CD4-positive, alpha-beta T cell treated with Interleukin-2 at 100 ng/mL for 4 hours (primary cell): ENCODE measurements around the gene STH.
"Not testable (repeated sequence)": the region's sequence is repeated elsewhere in the genome, so short reads cannot be mapped to it uniquely, and the experiment has no call there.

Experiments
- DNase-seq: peaks from one replicate; pipeline ENCODE4 v3.0.0-alpha.2; 2020; ENCODE audit warnings: low spot score

The STH gene

GRCh38 chr17:45998987-45999899, at the start of gene STH:
Gene STH, plus strand, starts transcription at chr17:45999250. Its CDS starts 30 bp downstream, at chr17:45999280.
- no peak for DNase-seq

- no peak for DNase-seq
Observed at GRCh38 chr17:45949755-45950320, 49.2 kb upstream of the STH start.

- no peak for DNase-seq
Observed at GRCh38 chr17:45950888-45951287, 48.2 kb upstream of the STH start.

- DNase-seq = no peak
Observed at GRCh38 chr17:45951403-45951802, 47.6 kb upstream of the STH start.

- no peak for DNase-seq
Observed at GRCh38 chr17:45951941-45952340, 47.1 kb upstream of the STH start.

GRCh38 chr17:45952814-45953320, 46.2 kb upstream of the STH start:
- no peak for DNase-seq

GRCh38 chr17:45953561-45953960, 45.5 kb upstream of the STH start:
- no peak for DNase-seq

GRCh38 chr17:45954914-45955313, 44.1 kb upstream of the STH start:
- DNase-seq = no peak

- no peak for DNase-seq
Observed at GRCh38 chr17:45955326-45955725, 43.7 kb upstream of the STH start.

GRCh38 chr17:45956090-45956489, 43.0 kb upstream of the STH start:
- DNase-seq = no peak

- DNase-seq = not testable (repeated sequence)
Observed at GRCh38 chr17:45956746-45957145, 42.3 kb upstream of the STH start.

- no peak for DNase-seq
Observed at GRCh38 chr17:45958307-45958706, 40.7 kb upstream of the STH start.

GRCh38 chr17:45958994-45959665, 39.9 kb upstream of the STH start:
- DNase-seq = no peak

- no peak for DNase-seq
Observed at GRCh38 chr17:45960311-45960710, 38.7 kb upstream of the STH start.

- no peak for DNase-seq
Observed at GRCh38 chr17:45961206-45961605, 37.8 kb upstream of the STH start.

- DNase-seq = no peak
Observed at GRCh38 chr17:45962221-45962972, 36.7 kb upstream of the STH start.

- no peak for DNase-seq
Observed at GRCh38 chr17:45963283-45963682, 35.8 kb upstream of the STH start.

- DNase-seq = no peak
Observed at GRCh38 chr17:45963889-45964288, 35.2 kb upstream of the STH start.

- no peak for DNase-seq
Observed at GRCh38 chr17:45964634-45965033, 34.4 kb upstream of the STH start.

- no peak for DNase-seq
Observed at GRCh38 chr17:45965812-45966211, 33.2 kb upstream of the STH start.

- DNase-seq = no peak
Observed at GRCh38 chr17:45966606-45967280, 32.3 kb upstream of the STH start.
